ENCODE measurements around the gene TEKT3. TPM values are rescaled to one million over a fixed set of nuclear protein-coding genes. Genes with fewer than 3 reads are reported as not detected.
A peak's percentile ranks its signal among the peaks of the same experiment; 100 is the strongest.

The TEKT3 gene
- total and polyA plus RNA-seq, 2 experiments from 2014 or later = 0.12 TPM; not detected in 1

DNA sequence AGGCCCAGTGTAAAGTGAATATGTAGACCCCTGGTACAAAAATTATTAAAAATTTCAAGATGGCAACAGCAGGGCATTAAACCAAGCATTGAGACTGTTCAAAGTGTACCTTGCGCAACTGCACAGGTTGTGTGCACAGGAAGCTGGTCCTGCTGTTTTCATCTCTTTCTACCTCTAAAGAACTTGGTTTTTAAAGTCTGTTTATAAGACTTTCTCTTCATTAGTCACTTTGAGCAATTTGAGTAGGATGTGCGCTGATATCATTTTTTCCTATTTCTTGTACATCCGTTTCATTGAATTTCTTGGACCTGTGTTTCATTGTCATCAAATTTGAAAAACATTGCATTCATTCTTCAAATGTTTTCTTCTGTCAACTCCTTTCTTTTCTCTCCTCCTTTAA lies 59.5 kb downstream of the TEKT3 start:
- no peaks in the 10 kb centered on the region for H3K9me3 ChIP-seq (ENCODE audit: low read depth)
- H3K36me3 ChIP-seq = no peaks in the 10 kb centered on the region
- no peaks in the 10 kb centered on the region for H3K27me3 ChIP-seq
- H3K4me1 ChIP-seq (ENCODE audit: low read depth) = peaks cover 6% of the 10 kb centered on the region
- no peak overlapping the region for H3K4me3 ChIP-seq
- no peak overlapping the region for H3K27ac ChIP-seq
- peak in 1 of 2 donors; percentile 10 for DNase-seq (ENCODE audit: low read depth in 1 of 2, low spot score in 1 of 2)
- TF ChIP-seq, protein P1, sequence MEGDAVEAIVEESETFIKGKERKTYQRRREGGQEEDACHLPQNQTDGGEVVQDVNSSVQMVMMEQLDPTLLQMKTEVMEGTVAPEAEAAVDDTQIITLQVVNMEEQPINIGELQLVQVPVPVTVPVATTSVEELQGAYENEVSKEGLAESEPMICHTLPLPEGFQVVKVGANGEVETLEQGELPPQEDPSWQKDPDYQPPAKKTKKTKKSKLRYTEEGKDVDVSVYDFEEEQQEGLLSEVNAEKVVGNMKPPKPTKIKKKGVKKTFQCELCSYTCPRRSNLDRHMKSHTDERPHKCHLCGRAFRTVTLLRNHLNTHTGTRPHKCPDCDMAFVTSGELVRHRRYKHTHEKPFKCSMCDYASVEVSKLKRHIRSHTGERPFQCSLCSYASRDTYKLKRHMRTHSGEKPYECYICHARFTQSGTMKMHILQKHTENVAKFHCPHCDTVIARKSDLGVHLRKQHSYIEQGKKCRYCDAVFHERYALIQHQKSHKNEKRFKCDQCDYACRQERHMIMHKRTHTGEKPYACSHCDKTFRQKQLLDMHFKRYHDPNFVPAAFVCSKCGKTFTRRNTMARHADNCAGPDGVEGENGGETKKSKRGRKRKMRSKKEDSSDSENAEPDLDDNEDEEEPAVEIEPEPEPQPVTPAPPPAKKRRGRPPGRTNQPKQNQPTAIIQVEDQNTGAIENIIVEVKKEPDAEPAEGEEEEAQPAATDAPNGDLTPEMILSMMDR (IDR thresholded peaks at IDR 0.05; ENCODE audit: low read depth, low read length) = no peak

DNA sequence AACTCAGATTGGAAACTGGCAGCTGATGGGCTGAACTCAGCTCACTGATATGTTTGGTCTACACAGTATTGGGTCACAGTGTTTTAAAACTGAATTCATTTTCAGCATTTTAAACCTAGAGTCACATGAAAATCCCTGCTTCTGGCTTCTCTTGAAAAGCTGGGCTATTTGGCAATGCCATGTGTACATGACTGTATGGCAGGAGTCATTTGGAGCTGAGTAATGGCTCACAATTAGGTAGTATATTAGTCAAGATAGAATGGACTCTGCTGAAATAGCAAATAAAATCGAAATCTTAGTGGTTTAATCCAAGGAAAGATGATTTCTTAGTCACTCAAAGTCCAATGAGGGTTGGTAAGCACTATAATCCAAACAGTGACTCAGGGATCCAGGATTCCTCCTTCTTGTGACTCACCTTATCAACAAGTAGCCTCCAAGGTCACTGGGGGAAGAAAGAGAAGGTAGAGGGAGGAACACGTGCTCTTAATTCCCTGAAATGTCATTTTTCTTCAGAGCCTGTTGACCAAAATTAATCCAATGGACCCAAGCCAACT lies 62.4 kb downstream of the TEKT3 start:
- no peaks in the 10 kb centered on the region for H3K36me3 ChIP-seq
- H3K9me3 ChIP-seq (ENCODE audit: low read depth) = no peaks in the 10 kb centered on the region
- H3K4me3 ChIP-seq = no peak overlapping the region
- TF ChIP-seq, protein P1 (IDR thresholded peaks at IDR 0.05; ENCODE audit: low read depth, low read length) = no peak
- no peak overlapping the region for H3K27ac ChIP-seq
- no peak for DNase-seq (ENCODE audit: low read depth in 1 of 2, low spot score in 1 of 2)
- peaks cover 6% of the 10 kb centered on the region for H3K4me1 ChIP-seq (ENCODE audit: low read depth)
- no peaks in the 10 kb centered on the region for H3K27me3 ChIP-seq

DNA sequence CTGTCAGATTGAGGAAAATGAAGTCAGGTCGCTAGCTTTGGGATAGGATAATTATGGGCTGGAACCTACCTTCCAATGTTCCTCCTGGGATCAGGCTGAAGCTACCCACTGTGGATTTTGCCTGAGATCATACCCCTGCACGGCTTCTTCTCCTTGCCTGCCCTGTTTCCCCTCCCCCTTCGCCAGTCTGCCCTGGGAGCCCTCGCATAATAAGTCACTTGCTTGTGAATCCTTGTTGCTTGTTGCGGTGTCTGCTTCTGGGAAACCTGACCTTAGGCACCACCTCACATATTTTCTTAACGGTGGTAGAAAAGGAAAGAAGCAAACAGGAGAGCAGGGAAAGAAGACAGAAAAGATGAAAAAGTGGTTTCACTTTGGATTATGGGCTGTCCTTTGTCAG lies 63.0 kb downstream of the TEKT3 start:
- no peak overlapping the region for H3K27ac ChIP-seq
- H3K27me3 ChIP-seq = no peaks in the 10 kb centered on the region
- no peak for DNase-seq (ENCODE audit: low read depth in 1 of 2, low spot score in 1 of 2)
- TF ChIP-seq, protein P1 (IDR thresholded peaks at IDR 0.05; ENCODE audit: low read depth, low read length) = no peak
- no peaks in the 10 kb centered on the region for H3K9me3 ChIP-seq (ENCODE audit: low read depth)
- H3K36me3 ChIP-seq = no peaks in the 10 kb centered on the region
- H3K4me3 ChIP-seq = no peak overlapping the region
- peaks cover 6% of the 10 kb centered on the region for H3K4me1 ChIP-seq (ENCODE audit: low read depth)

DNA sequence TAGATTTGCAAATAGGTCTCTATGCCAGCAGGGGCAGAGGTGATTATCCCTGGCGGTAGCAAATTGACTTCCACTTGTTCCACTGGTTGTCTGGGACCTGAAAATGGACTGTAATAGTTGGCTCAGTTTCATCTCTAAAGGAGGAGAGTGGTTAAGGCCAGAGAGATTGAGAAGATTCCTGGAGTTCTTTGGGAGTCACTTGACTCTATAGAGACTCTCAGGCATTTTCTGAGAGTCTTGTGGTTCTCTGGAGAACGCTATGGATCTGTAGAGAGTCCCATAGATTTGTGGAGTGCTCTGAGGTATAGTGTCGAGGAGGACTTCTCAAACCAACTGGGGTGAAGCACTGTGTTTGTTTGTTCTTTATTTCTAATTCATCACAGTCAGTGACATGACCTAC lies 67.4 kb downstream of the TEKT3 start:
- Histone ChIP-seq H3K27me3 (peaks cover 5% of the 10 kb centered on the region), H3K27ac (no peak overlapping the region), H3K9me3 (ENCODE audit: low read depth) (no peaks in the 10 kb centered on the region), H3K4me3 (no peak overlapping the region), H3K4me1 (ENCODE audit: low read depth) (peaks cover 6% of the 10 kb centered on the region), H3K36me3 (no peaks in the 10 kb centered on the region)
- no peak for DNase-seq (ENCODE audit: low read depth in 1 of 2, low spot score in 1 of 2)
- TF ChIP-seq, protein P1 (IDR thresholded peaks at IDR 0.05; ENCODE audit: low read depth, low read length) = no peak

DNA sequence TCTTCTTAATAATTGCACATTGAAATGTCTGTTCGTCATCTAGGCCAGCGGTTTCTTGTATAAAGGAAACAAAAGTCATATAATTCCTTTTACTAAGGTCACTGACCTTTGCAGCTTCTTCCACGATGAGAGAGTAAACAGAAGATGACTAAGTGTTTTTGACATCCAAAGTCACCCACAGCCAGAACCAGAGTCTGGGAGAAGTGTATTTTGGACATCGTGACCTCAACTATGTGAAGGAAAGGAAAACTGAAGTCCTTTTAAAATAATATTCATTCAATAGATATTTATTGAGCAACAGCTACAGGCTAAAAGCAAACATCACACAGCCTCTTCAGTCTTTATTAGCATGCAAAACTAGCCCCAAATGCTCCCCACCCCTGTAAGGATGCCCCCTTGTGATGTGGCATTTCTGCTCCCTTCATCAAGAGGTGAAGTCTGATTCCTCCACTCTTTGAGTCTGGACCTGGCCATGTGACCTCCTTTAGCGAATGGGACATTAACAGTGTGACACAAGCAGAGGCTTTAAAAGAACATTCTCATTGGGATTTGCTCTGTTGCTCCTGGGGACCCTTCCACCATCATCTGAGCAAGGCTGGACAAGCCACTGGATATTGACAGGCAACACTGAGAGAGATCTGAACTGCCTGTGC lies 68.1 kb downstream of the TEKT3 start:
- Histone ChIP-seq H3K27ac (no peak overlapping the region), H3K4me3 (no peak overlapping the region), H3K4me1 (ENCODE audit: low read depth) (peaks cover 3% of the 10 kb centered on the region), H3K27me3 (peaks cover 13% of the 10 kb centered on the region), H3K36me3 (no peaks in the 10 kb centered on the region), H3K9me3 (ENCODE audit: low read depth) (no peaks in the 10 kb centered on the region)
- TF ChIP-seq, protein P1 (IDR thresholded peaks at IDR 0.05; ENCODE audit: low read depth, low read length) = no peak
- peak in 1 of 2 donors; percentile 85 for DNase-seq (ENCODE audit: low read depth in 1 of 2, low spot score in 1 of 2)
